Measurements from ENCODE around the gene PLIN3. TPM values are rescaled to one million over a fixed set of nuclear protein-coding genes. Genes with fewer than 3 reads are reported as not detected.
A peak's percentile ranks its signal among the peaks of the same experiment; 100 is the strongest.

PLIN3 gene
- total RNA-seq, 2 donors from 2014 or later, result 18.4 to 28.0 TPM

GRCh38 chr19:4909156-4909896 is 41.9 kb upstream of the PLIN3 start, which contains the start of gene UHRF1:
Gene UHRF1, plus strand, starts transcription at chr19:4909501. Its CDS starts 1,385 bp downstream, at chr19:4910886.
- TF ChIP-seq POLR2A (IDR thresholded peaks at IDR 0.05) (no peak), CTCF (IDR thresholded peaks at IDR 0.05) (no peak)
- ATAC-seq (no peak), DNase-seq (no peak)
- Histone ChIP-seq H3K9me3 (no peaks in the 10 kb centered on the region), H3K4me1 (peaks cover 28% of the 10 kb centered on the region), H3K27ac (no peak within 1 kb of the TSS), H3K36me3 (replicated peaks in 1 of 2; ENCODE audit: insufficient read depth in 1 of 2, low read depth in 2 of 2) (no peaks in the 10 kb centered on the region), H3K4me3 (peak within 1 kb of the TSS; percentile 36 to 73), H3K27me3 (peaks cover 0 to 4% of the 10 kb centered on the region in 2 donors)
- 3% methylated on average over 79 of the region's 89 CpGs; no CpG with 5 or more reads in 1 of the 2 donors for WGBS, 2 donors
- intact Hi-C loops (cut with DNase I), result loop anchor here (5.0 kb wide), 1 partner anchor 37 kb away; no protein-coding TSS in a partner anchor

- ATAC-seq, result no peak
- Histone ChIP-seq H3K36me3 (replicated peaks in 1 of 2; ENCODE audit: insufficient read depth in 1 of 2, low read depth in 2 of 2) (no peaks in the 10 kb centered on the region), H3K27me3 (peaks cover 0 to 4% of the 10 kb centered on the region in 2 donors), H3K4me1 (peaks cover 28% of the 10 kb centered on the region), H3K4me3 (no peak overlapping the region), H3K27ac (no peak overlapping the region), H3K9me3 (no peaks in the 10 kb centered on the region)
- intact Hi-C loops (cut with DNase I), result loop anchor here (5.0 kb wide), 1 partner anchor 36 kb away; no protein-coding TSS in a partner anchor
- DNase-seq, result no peak
- WGBS, 2 donors, result 70 to 71% methylated on average over 2 to 11 of the region's 15 CpGs
- TF ChIP-seq POLR2A (IDR thresholded peaks at IDR 0.05), result no peak
- TF ChIP-seq CTCF (IDR thresholded peaks at IDR 0.05), result no peak
Measured at GRCh38 chr19:4908781-4909155, 41.3 kb upstream of the PLIN3 start.

- TF ChIP-seq POLR2A (IDR thresholded peaks at IDR 0.05) (no peak), CTCF (IDR thresholded peaks at IDR 0.05) (no peak)
- peaks cover 28% of the 10 kb centered on the region for H3K4me1 ChIP-seq
- WGBS, 2 donors, result 76 to 78% methylated on average over 5 of the region's 5 CpGs
- no peaks in the 10 kb centered on the region for H3K9me3 ChIP-seq
- H3K27ac ChIP-seq, result no peak overlapping the region
- ATAC-seq (no peak), DNase-seq (no peak)
- H3K27me3 ChIP-seq, result peaks cover 0 to 4% of the 10 kb centered on the region in 2 donors
- intact Hi-C loops (cut with DNase I), result loop anchor here (5.0 kb wide), 1 partner anchor 36 kb away; no protein-coding TSS in a partner anchor
- no peak overlapping the region for H3K4me3 ChIP-seq
- H3K36me3 ChIP-seq (replicated peaks in 1 of 2; ENCODE audit: insufficient read depth in 1 of 2, low read depth in 2 of 2), result no peaks in the 10 kb centered on the region
Measured at GRCh38 chr19:4908360-4908759, 40.9 kb upstream of the PLIN3 start.

- no peak for ATAC-seq
- Histone ChIP-seq H3K4me3 (no peak overlapping the region), H3K9me3 (no peaks in the 10 kb centered on the region), H3K27me3 (peaks cover 0 to 4% of the 10 kb centered on the region in 2 donors), H3K27ac (no peak overlapping the region), H3K4me1 (peaks cover 26% of the 10 kb centered on the region), H3K36me3 (replicated peaks in 1 of 2; ENCODE audit: insufficient read depth in 1 of 2, low read depth in 2 of 2) (no peaks in the 10 kb centered on the region)
- WGBS, 2 donors, result 70 to 79% methylated on average over 7 to 8 of the region's 8 CpGs
- no peak for TF ChIP-seq POLR2A (IDR thresholded peaks at IDR 0.05)
- no peak for TF ChIP-seq CTCF (IDR thresholded peaks at IDR 0.05)
- intact Hi-C loops (cut with DNase I), result loop anchor here (5.0 kb wide), 1 partner anchor 35 kb away; no protein-coding TSS in a partner anchor
- no peak for DNase-seq
Measured at GRCh38 chr19:4906963-4907362, 39.5 kb upstream of the PLIN3 start.
